Adrenal gland (tissue), 5 donors: Measurements from ENCODE around the gene TGFBRAP1.

Experiments used
- CTCF ChIP-seq, 6 experiments: fragments of 450-650 bp in 4 of 6; fragments of 200-600 bp in 2 of 6; sonication (generic) in 1 of 6; IDR thresholded peaks; 1 replicate in 5 of 6; 2 replicates in 1 of 6; pipeline versions ENCODE4 v1.5.1 to v1.8.0; 2016 to 2021; ENCODE audit warnings: antibody characterized with exemption in 6 of 6, mild to moderate bottlenecking in 2 of 6, moderate library complexity in 1 of 6
- POLR2A ChIP-seq, 2 donors: fragments of 450-650 bp; IDR thresholded peaks; one replicate each; pipeline ENCODE4 v1.6.1; 2017; ENCODE audit warnings: antibody characterized with exemption in 2 of 2, mild to moderate bottlenecking in 2 of 2, moderate library complexity in 1 of 2
- donor health status: DM: no; HTN: no; CAD: no.

GRCh38 chr2:105307550-105307949, 22.0 kb downstream of the TGFBRAP1 start:
- no peak for TF ChIP-seq CTCF (IDR thresholded peaks at IDR 0.05)
- TF ChIP-seq POLR2A (IDR thresholded peaks at IDR 0.05): no peak
